Muscle layer of colon (tissue), 2 donors: ENCODE measurements around the gene PLXNB3.

ENCODE experiments used
- H3K27ac ChIP-seq: one replicate; pipeline ENCODE4 v1.7.0; 2013; ENCODE audit warnings: low read depth, mild to moderate bottlenecking, low read length, moderate library complexity
- H3K27me3 ChIP-seq, 2 donors: one replicate each; pipeline ENCODE4 v1.7.0; 2013; ENCODE audit warnings: low read length in 2 of 2, mild to moderate bottlenecking in 2 of 2; ENCODE audit not compliant: insufficient read depth in 2 of 2, control insufficient read depth in 1 of 2
- H3K36me3 ChIP-seq: one replicate; pipeline ENCODE4 v1.7.0; 2013; ENCODE audit warnings: mild to moderate bottlenecking, low read length; ENCODE audit not compliant: insufficient read depth
- H3K4me1 ChIP-seq: one replicate; pipeline ENCODE4 v1.7.0; 2013; ENCODE audit warnings: mild to moderate bottlenecking, low read length; ENCODE audit not compliant: insufficient read depth
- H3K4me3 ChIP-seq, 2 donors: one replicate each; pipeline ENCODE4 v1.7.0; 2013; ENCODE audit warnings: low read length in 2 of 2, low read depth in 1 of 2, mild to moderate bottlenecking in 1 of 2, moderate library complexity in 1 of 2
- H3K9ac ChIP-seq: one replicate; pipeline ENCODE4 v1.7.0; 2013; ENCODE audit warnings: low read length
- H3K9me3 ChIP-seq: one replicate; pipeline ENCODE4 v1.7.0; 2013; ENCODE audit warnings: mild to moderate bottlenecking, low read length
- donor health status: abdominal sarcoma.
- donor health status: Adenocarcinoma of cecum.

The PLXNB3 gene

GRCh38 chrX:153763989-153764755 is at the start of gene PLXNB3:
Gene PLXNB3, plus strand, starts transcription at chrX:153764249. Its CDS starts 1,287 bp downstream, at chrX:153765536.
- Histone ChIP-seq H3K27me3 (peaks cover 0 to 8% of the 10 kb centered on the region in 2 donors), H3K27ac (peak within 1 kb of the TSS; percentile 63), H3K9ac (peak within 1 kb of the TSS; percentile 49), H3K36me3 (peaks cover 5% of the 10 kb centered on the region), H3K4me3 (peak within 1 kb of the TSS; percentile 41 to 56), H3K9me3 (no peaks in the 10 kb centered on the region), H3K4me1 (no peaks in the 10 kb centered on the region)

GRCh38 chrX:153714256-153714655 is 49.8 kb upstream of the PLXNB3 start:
- no peak overlapping the region for H3K27ac ChIP-seq
- no peak overlapping the region for H3K4me3 ChIP-seq
- H3K9ac ChIP-seq, result no peak overlapping the region
- H3K4me1 ChIP-seq, result no peaks in the 10 kb centered on the region
- peaks cover 10% of the 10 kb centered on the region for H3K36me3 ChIP-seq
- no peaks in the 10 kb centered on the region for H3K9me3 ChIP-seq
- H3K27me3 ChIP-seq, result peaks cover 0 to 6% of the 10 kb centered on the region in 2 donors

- H3K36me3 ChIP-seq, result peaks cover 34% of the 10 kb centered on the region
- H3K9me3 ChIP-seq, result no peaks in the 10 kb centered on the region
- H3K27me3 ChIP-seq, result peaks cover 0 to 3% of the 10 kb centered on the region in 2 donors
- H3K9ac ChIP-seq, result no peak overlapping the region
- no peak overlapping the region for H3K4me3 ChIP-seq
- H3K4me1 ChIP-seq, result peaks cover 3% of the 10 kb centered on the region
- no peak overlapping the region for H3K27ac ChIP-seq
These were observed 46.6 kb upstream of the PLXNB3 start for GRCh38 chrX:153717445-153717844.

GRCh38 chrX:153719238-153719637 is 44.8 kb upstream of the PLXNB3 start:
- Histone ChIP-seq H3K36me3 (peaks cover 34% of the 10 kb centered on the region), H3K9ac (no peak overlapping the region), H3K4me3 (no peak overlapping the region), H3K27ac (no peak overlapping the region), H3K27me3 (peaks cover 0 to 3% of the 10 kb centered on the region in 2 donors), H3K9me3 (no peaks in the 10 kb centered on the region), H3K4me1 (peaks cover 8% of the 10 kb centered on the region)

GRCh38 chrX:153719701-153720100 is 44.3 kb upstream of the PLXNB3 start:
- Histone ChIP-seq H3K9ac (no peak overlapping the region), H3K27ac (no peak overlapping the region), H3K36me3 (peaks cover 34% of the 10 kb centered on the region), H3K4me1 (peaks cover 8% of the 10 kb centered on the region), H3K27me3 (peaks cover 0 to 3% of the 10 kb centered on the region in 2 donors), H3K4me3 (no peak overlapping the region), H3K9me3 (no peaks in the 10 kb centered on the region)

- peaks cover 0 to 3% of the 10 kb centered on the region in 2 donors for H3K27me3 ChIP-seq
- H3K27ac ChIP-seq, result peak overlapping the region; percentile 72
- peaks cover 19% of the 10 kb centered on the region for H3K4me1 ChIP-seq
- H3K4me3 ChIP-seq, result peak overlapping the region; percentile 58 to 80
- H3K9me3 ChIP-seq, result no peaks in the 10 kb centered on the region
- H3K9ac ChIP-seq, result peak overlapping the region; percentile 49
- H3K36me3 ChIP-seq, result peaks cover 24% of the 10 kb centered on the region
These were observed 41.2 kb upstream of the PLXNB3 start for GRCh38 chrX:153722704-153723350.

GRCh38 chrX:153723351-153724251 is 40.4 kb upstream of the PLXNB3 start:
- Histone ChIP-seq H3K27me3 (peaks cover 0 to 3% of the 10 kb centered on the region in 2 donors), H3K9ac (peak overlapping the region; percentile 49), H3K9me3 (no peaks in the 10 kb centered on the region), H3K27ac (peak overlapping the region; percentile 72), H3K4me3 (peak overlapping the region; percentile 58 to 80), H3K36me3 (peaks cover 24% of the 10 kb centered on the region), H3K4me1 (peaks cover 27% of the 10 kb centered on the region)

- Histone ChIP-seq H3K4me3 (peak within 1 kb of the TSS; percentile 58 to 80), H3K27me3 (no peaks in the 10 kb centered on the region), H3K9ac (peak within 1 kb of the TSS; percentile 49), H3K9me3 (no peaks in the 10 kb centered on the region), H3K4me1 (peaks cover 33% of the 10 kb centered on the region), H3K36me3 (peaks cover 27% of the 10 kb centered on the region), H3K27ac (peak within 1 kb of the TSS; percentile 82)
These were observed 39.6 kb upstream of the PLXNB3 start, which contains the start of the genes ABCD1 and BCAP31 for GRCh38 chrX:153724252-153725038. Gene ABCD1, plus strand, starts transcription at chrX:153724856. Its CDS starts 411 bp downstream, at chrX:153725267. Gene BCAP31, minus strand, starts transcription at chrX:153724387. Its CDS starts 1,143 bp downstream, at chrX:153723244.

GRCh38 chrX:153725039-153725831 is 38.8 kb upstream of the PLXNB3 start:
- Histone ChIP-seq H3K27ac (peak overlapping the region; percentile 82), H3K9ac (no peak overlapping the region), H3K27me3 (no peaks in the 10 kb centered on the region), H3K4me3 (peak overlapping the region; percentile 6 to 43), H3K36me3 (peaks cover 23% of the 10 kb centered on the region), H3K4me1 (peaks cover 33% of the 10 kb centered on the region), H3K9me3 (no peaks in the 10 kb centered on the region)

GRCh38 chrX:153725832-153726285 is 38.2 kb upstream of the PLXNB3 start:
- peaks cover 33% of the 10 kb centered on the region for H3K4me1 ChIP-seq
- peak overlapping the region in 1 of 2 donors; percentile 43 for H3K4me3 ChIP-seq
- H3K9ac ChIP-seq, result no peak overlapping the region
- peaks cover 17% of the 10 kb centered on the region for H3K36me3 ChIP-seq
- H3K27ac ChIP-seq, result peak overlapping the region; percentile 82
- no peaks in the 10 kb centered on the region for H3K27me3 ChIP-seq
- H3K9me3 ChIP-seq, result no peaks in the 10 kb centered on the region
